GM12873 (cell line): ENCODE results near the gene RNU6-7.

Experiments used
- CTCF ChIP-seq: IDR thresholded peaks from 2 replicates; pipeline ENCODE4 v1.5.1; 2012; ENCODE audit warnings: low read depth, mild to moderate bottlenecking, moderate library complexity, low read length, control low read depth; ENCODE audit not compliant: insufficient read depth; ENCODE audit errors: missing control alignments

The RNU6-7 gene

DNA sequence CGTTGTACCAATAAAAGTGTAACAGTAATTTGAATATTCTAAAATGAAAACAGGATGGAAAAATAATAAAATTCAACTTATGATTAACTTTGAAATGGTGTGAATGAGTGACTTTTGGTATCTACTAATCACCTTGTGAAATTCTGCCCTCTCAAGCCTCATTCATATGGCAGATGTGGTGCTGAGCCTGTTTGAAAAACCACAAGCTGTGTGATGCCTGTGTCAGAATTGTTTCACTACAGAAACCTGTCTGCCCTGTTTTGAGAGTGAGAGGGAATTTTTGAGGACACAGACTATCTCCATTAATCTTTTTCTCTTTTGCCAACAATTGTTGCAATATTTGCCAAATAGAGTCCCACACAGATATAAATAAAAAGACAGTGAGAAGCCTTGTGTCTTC, 3.9 kb upstream of the RNU6-7 start:
- TF ChIP-seq CTCF: no peak

DNA sequence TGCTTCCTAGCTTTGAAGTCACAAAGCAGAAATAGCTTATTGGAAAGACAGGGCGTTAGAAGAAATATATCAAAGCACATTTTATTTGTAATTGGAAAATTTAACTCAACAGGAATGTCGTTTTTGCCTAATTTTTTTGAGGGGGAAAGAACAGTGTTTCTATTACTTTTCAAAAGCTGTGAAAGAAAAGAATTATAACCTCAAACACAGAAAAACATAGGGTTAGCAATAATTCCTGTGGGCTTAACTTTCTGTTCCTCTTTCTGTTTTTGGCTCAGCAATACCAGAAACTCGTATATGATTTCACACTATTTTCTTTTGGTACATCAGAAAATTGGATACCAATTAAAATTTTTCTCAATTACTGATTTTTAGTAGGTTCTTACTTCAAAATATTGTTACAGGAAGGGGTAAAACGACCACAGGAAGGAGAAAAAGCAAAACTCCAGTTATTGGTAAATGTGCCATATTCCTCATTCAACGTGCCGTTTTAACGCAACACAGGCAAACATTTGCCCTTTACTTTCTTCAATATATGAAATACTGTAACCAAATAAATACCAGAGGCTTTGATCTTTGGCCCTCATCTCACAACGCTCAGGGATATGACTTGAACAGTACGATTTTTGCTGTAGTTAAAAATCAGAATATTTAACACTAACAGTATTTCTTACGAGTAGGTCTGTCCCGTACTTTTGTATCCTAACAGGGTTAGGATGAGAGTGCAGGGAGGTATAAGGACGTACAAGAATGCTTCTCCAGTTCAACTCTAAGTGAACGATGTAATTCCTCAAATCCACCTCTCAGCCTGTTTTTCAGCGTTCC, 1.3 kb upstream of the RNU6-7 start:
- no peak for TF ChIP-seq CTCF

- TF ChIP-seq CTCF: no peak
Observed at GRCh38 chr14:32201193-32201815, 541 bp upstream of the RNU6-7 start.

DNA sequence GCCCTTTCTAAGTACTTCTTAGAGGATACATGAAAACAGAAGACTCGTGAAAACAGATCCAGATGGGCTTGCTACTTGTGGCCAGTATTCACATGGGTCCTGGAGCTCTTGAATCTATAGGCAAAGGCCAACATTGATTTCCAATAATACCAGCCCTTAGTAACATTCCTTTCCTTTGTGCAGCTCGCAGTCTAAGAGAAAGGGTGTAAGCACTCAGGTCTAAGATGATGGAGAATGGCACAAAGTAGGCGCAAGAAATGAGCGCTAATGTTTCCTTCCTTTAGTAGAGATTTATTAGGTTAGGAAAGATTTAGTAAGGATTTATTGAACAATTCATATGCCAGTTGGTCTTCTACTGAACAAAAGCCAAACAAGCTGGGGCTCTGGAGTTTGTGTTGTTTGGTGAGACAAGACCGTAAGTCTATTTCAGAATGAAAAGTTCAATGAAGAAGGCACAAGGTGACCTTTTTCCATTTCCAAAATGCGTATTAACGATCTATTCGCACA, 699 bp downstream of the RNU6-7 start:
- no peak for TF ChIP-seq CTCF

DNA sequence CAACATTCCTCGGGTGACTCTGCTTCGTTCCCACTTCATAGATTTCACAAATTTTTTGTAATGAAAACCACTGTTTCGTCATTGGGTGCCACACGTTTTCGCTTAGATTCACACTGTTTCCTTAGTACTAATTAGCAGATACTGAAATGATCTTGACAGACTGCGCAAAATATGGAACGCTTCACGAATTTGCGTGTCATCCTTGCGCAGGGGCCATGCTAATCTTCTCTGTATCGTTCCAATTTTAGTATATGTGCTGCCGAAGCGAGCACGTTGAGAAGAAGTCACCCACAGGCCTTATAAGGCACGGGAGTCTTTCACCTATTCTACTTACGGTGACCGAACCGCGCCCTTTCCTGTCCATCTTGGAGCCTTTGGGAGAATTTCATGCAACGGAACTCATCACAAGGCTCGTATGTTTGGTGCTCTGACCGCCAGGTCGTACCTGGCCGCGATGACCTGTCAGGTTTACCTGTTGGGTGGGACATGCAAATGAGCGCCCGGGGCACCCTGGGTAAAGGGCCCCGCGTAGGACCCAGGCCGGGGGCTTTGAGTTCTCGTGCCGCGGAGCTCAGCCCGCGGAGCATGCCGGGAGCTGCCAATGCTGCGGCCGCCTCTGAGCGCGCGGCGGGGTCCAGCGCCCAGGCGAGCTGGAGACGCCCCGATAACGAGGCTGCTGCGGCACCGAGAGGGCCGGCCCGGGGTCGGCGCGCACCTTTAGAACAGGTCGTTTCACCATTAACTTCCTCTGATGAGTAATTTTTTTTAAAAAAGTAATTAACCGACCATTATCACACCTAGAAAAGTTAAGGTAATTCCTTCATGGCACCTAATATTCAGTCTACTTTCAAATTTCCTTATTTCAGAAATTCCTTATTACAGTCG, 1.4 kb downstream of the RNU6-7 start, which contains the start of gene RNU6-8:
Gene RNU6-8, minus strand, starts transcription at position 272 of the 885 bp plus-strand sequence.
- no peak for TF ChIP-seq CTCF

DNA sequence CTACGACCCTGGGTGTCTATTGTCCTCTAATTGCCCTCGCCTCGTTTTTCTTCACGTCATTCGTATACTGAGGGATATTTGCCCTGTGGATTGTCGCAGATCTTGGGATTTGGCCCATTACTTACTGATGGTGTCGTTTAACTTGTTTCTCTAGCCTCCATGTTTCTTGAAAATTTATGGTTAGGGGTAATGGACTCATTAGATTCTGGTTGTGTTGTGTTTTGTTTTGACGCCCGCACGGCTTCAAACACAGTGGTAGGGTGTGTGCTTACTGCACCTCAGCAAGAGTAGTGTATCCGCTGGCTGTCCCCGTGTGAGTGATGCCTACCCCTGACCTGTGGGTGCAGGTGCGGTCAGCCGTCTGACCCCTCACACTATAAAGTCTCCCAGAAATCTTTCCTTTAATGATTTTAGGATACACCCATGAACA, 2.1 kb downstream of the RNU6-7 start:
- no peak for TF ChIP-seq CTCF
